Endothelial cell of umbilical vein (primary cell): ENCODE results near the gene INS.

Experiments used
- CTCF ChIP-seq, 2 donors: IDR thresholded peaks; 1 replicate in 1 of 2; 2 replicates in 1 of 2; pipeline ENCODE4 v1.5.1; 2011; ENCODE audit warnings: low read length in 2 of 2, mild to moderate bottlenecking in 2 of 2, moderate library complexity in 2 of 2, control low read depth in 1 of 2, inconsistent platforms in 1 of 2, low read depth in 1 of 2; ENCODE audit not compliant: insufficient read depth in 1 of 2; ENCODE audit errors: extremely low read depth in 1 of 2
- EZH2 ChIP-seq: IDR thresholded peaks from 2 replicates; pipeline ENCODE4 v1.6.1; 2012; ENCODE audit warnings: borderline replicate concordance, low read depth, mild to moderate bottlenecking, moderate library complexity, low read length, inconsistent platforms; ENCODE audit not compliant: severe bottlenecking
- FOS ChIP-seq: IDR thresholded peaks from 2 replicates; pipeline ENCODE4 v1.6.1; 2011; ENCODE audit warnings: mild to moderate bottlenecking, low read length, moderate library complexity, borderline replicate concordance; ENCODE audit not compliant: insufficient read depth
- GATA2 ChIP-seq: IDR thresholded peaks from 2 replicates; pipeline ENCODE4 v1.7.0; 2011; ENCODE audit warnings: low read depth, mild to moderate bottlenecking, moderate library complexity, mixed read lengths, low read length; ENCODE audit not compliant: insufficient read length, insufficient read depth
- JUN ChIP-seq: IDR thresholded peaks from 2 replicates; pipeline ENCODE4 v1.6.1; 2011; ENCODE audit warnings: borderline replicate concordance, low read depth; ENCODE audit not compliant: insufficient read length, insufficient read depth
- MYC ChIP-seq: IDR thresholded peaks from one replicate; pipeline ENCODE4 v1.6.1; 2011; ENCODE audit warnings: mild to moderate bottlenecking, low read depth, low read length
- POLR2A ChIP-seq: IDR thresholded peaks from 2 replicates; pipeline ENCODE4 v1.6.1; 2012; ENCODE audit warnings: low read depth, mild to moderate bottlenecking, control low read depth, low read length
- POLR2AphosphoS5 ChIP-seq: IDR thresholded peaks from 2 replicates; pipeline ENCODE4 v1.6.1; 2012; ENCODE audit warnings: low read depth, mild to moderate bottlenecking, control low read depth, low read length, moderate library complexity; ENCODE audit not compliant: insufficient read depth
- TF ChIP-seq, protein P1 (sequence below): IDR thresholded peaks from 2 replicates; pipeline ENCODE4 v1.6.1; 2011; ENCODE audit not compliant: insufficient read depth, insufficient read length

DNA sequence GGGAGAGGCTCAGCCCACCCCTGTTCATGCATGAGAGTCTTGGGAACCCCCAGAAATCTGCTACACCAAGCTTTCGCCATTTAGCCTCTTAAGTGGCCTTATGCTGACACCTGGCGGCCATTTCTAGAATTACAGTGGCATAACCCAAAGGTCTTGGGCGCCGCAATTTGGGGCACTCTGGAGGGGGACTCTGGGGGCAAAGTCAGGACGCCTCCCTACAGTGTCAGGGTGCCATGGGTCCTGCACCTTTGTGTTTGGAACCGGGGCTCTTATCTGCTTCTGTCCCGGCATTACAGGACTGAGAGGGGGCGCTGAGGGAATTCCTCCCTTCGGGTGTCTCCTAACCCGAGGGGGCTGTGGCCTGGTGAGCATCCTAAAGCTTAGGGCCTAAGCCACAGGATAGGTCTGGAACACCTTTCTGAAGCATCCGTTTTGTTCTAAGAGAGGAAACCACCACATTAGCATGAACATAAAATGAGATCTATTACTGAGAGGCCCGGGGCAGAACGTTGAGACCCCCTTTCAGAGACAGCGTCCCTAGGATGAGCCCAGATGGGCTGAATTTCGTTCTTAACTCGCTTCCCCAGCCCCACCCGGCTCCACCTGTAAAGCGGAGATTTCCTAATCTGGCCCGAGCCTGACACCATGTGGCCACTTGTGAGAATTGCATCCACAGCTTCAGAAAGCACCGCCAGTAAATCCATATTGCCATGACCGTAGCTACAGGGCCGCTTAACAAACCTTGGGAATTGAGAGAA lies 9.3 kb downstream of the INS start:
- peak; percentile 59 to 73 for TF ChIP-seq CTCF (IDR thresholded peaks at IDR 0.05; ENCODE audit: extremely low read depth in 1 of 2, insufficient read depth in 1 of 2, low read depth in 1 of 2, low read length in 2 of 2)
- TF ChIP-seq POLR2A = no peak
- no peak for TF ChIP-seq POLR2AphosphoS5
- TF ChIP-seq EZH2 = no peak
- TF ChIP-seq FOS = no peak
- TF ChIP-seq MYC = no peak
- TF ChIP-seq, protein P1, sequence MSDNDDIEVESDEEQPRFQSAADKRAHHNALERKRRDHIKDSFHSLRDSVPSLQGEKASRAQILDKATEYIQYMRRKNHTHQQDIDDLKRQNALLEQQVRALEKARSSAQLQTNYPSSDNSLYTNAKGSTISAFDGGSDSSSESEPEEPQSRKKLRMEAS = no peak
- no peak for TF ChIP-seq GATA2
- no peak for TF ChIP-seq JUN
